Suppressor macrophage treated with lipopolysaccharide for 1 hour (primary cell): Measurements from ENCODE around the gene CHSY3.
"Not testable (repeated sequence)": the region's sequence is repeated elsewhere in the genome, so short reads cannot be mapped to it uniquely, and the experiment has no call there.

ENCODE experiments used
- DNase-seq, 3 donors: peaks; one replicate each; pipeline ENCODE4 v3.0.0-alpha.2; 2020 to 2022

Gene CHSY3

GRCh38 chr5:130171699-130172098 lies 267.4 kb downstream of the CHSY3 start:
- DNase-seq: no peak

- no peak for DNase-seq
Measured at GRCh38 chr5:130183115-130183514, 278.9 kb downstream of the CHSY3 start.

GRCh38 chr5:130189961-130190360 lies 285.7 kb downstream of the CHSY3 start:
- DNase-seq: no peak

- DNase-seq: no peak
Measured at GRCh38 chr5:130198927-130199326, 294.7 kb downstream of the CHSY3 start.

GRCh38 chr5:130206686-130207085 lies 302.4 kb downstream of the CHSY3 start:
- DNase-seq: no peak

- DNase-seq: peak in 1 of 3 donors; percentile 16
Measured at GRCh38 chr5:130213607-130214006, 309.3 kb downstream of the CHSY3 start.

- no peak for DNase-seq
Measured at GRCh38 chr5:130216286-130216685, 312.0 kb downstream of the CHSY3 start.

- DNase-seq: peak in 1 of 3 donors; percentile 4
Measured at GRCh38 chr5:130222573-130222972, 318.3 kb downstream of the CHSY3 start.

- not testable (repeated sequence) for DNase-seq
Measured at GRCh38 chr5:130226556-130226955, 322.3 kb downstream of the CHSY3 start.

- peak in 1 of 3 donors; percentile 8 for DNase-seq
Measured at GRCh38 chr5:130227699-130228098, 323.4 kb downstream of the CHSY3 start.

- DNase-seq: no peak
Measured at GRCh38 chr5:130231786-130232185, 327.5 kb downstream of the CHSY3 start.

GRCh38 chr5:130234816-130235215 lies 330.6 kb downstream of the CHSY3 start:
- no peak for DNase-seq
